Head of caudate nucleus (tissue), 42 donors: ENCODE measurements around the gene PLXNB2.
"Not testable (repeated sequence)": the region's sequence is repeated elsewhere in the genome, so short reads cannot be mapped to it uniquely, and the experiment has no call there.

Experiments
- DNase-seq, 42 donors: peaks; one replicate each; pipeline versions ENCODE4 v3.0.0 to v3.0.0-alpha.2; 2020 to 2021; ENCODE audit warnings: mixed read lengths in 7 of 42
- intact Hi-C: fragments of 100-400 bp; cut with DNase I; formaldehyde crosslinking; loops from one replicate; pipeline ENCODE4 v1.15.0; 2022

Gene PLXNB2

DNA sequence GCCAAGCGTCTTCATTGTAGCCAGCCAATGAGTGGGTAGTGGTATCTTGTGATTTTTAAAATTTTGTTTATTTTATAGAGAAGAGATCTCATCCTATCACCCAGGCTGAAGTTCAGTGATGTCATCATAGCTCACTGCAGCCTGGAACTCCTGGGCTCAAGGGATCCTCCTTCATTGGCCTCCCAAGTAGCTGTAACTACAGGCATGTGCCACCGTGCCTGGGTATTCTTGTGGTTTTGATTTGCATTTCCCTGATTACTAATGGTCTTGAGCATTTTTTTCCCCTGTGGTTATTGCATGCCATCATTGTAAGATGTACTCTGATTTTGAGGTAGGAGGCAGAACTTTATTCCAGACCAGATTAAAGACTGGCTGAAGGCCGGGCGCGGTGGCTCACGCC is 21.8 kb upstream of the PLXNB2 start:
- no peak for DNase-seq

DNA sequence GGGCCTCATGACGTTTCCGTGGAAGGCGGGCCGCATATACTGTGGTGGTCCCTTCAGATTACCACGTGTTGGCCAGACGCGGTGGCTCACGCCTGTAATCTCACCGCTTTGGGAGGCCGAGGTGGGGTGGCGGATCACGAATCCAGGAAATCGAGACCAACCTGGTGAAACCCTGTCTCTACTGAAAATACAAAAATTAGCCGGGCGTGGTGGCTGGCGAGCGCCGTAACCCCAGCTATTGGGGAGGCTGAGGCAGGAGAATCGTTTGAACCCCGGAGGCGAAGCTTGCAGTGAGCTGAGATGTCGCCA is 20.2 kb upstream of the PLXNB2 start:
- intact Hi-C loops, result loop anchor here (5.0 kb wide), 1 partner anchor 50 kb away; no protein-coding TSS in a partner anchor
- no peak for DNase-seq

More for the DNA sequence above, 21.8 kb upstream of the PLXNB2 start:
- intact Hi-C loops, result loop anchor here (5.0 kb wide), 1 partner anchor 52 kb away; no protein-coding TSS in a partner anchor

DNA sequence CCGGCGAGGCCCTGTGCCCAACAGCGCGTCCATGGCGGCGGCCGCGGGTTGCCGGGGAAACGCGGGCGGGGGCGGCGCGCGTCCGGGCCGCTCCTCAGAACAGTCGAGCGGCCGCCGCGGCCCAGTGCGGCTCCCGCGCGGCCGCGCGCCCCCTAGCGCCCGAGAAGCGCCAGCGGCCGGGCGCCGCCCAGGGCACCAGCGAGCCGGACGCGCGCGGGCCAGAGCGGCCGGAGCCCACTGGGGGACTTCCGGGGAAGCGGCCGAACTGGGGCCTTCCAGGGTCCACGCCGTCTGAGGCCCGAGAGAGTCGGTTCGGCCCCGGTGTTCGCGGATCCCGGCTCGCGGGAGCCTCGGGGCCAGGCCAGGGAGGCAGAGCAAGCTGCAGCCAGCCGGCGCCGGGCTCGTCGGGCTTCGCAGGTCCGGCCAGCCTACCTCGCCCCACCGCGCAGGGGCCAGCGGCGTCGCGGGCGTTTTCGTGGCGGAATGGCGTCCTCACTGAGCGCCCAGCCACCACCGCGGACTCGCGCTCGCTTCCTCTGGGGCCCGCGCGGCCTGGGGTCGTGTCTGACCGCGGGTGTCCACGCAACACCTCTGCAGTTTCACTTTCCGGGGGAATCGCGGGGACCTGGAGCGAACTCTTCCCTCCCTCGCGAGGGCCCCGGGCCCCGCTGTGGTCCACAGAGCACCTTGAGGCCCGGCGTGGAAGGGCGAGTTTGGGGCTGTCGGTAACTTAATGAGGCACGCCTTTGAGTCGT is 19.7 kb upstream of the PLXNB2 start, which contains the start of gene DENND6B:
Gene DENND6B, minus strand, starts transcription at position 57 of the 755 bp plus-strand sequence. Its CDS starts 24 bp downstream, at position 33.
- intact Hi-C loops, result loop anchor here (5.0 kb wide), 1 partner anchor 50 kb away; no protein-coding TSS in a partner anchor

DNA sequence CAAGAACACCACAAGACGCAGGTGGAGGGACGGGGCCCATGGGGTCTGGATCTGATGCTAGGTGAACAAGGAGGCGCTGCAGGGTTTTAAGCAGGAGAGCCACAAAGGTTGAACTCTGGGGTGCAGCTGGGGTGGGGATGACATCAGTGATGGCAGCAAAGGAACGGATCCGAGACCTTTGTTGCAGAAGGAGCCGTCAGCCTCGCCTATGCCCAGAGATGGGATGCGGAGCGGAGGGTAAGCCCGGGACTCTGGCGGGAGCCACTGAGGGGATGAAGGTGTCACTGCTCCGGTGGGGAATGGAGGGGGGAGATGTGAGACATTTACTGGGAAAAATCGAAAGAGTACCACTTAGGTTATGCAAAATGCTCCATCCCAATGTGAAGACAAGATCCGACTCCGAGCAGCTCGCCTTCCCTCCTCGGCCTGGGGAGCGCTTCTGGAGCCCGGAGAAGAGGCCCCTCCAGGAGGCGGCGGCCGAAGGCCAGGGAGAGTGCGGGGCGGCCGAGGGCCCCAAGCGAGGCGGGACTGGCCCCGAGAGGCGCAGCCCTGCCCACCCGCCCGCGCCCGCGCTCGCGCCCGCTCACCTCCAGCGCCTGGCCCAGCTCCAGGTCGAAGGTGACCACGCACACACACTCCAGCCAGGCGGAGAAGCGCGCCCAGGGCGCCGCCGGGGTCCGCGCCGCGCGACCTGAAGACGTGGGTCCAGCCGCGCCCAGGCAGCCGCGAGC is 18.9 kb upstream of the PLXNB2 start:
- intact Hi-C loops, result loop anchor here (5.0 kb wide), 1 partner anchor 49 kb away; no protein-coding TSS in a partner anchor
- DNase-seq, result peak in 17 of 42 donors; percentile 18 to 62 (median 40)

More for the DNA sequence above, 19.7 kb upstream of the PLXNB2 start, which contains the start of gene DENND6B:
- peak in 41 of 42 donors; percentile 63 to 91 (median 81) for DNase-seq

DNA sequence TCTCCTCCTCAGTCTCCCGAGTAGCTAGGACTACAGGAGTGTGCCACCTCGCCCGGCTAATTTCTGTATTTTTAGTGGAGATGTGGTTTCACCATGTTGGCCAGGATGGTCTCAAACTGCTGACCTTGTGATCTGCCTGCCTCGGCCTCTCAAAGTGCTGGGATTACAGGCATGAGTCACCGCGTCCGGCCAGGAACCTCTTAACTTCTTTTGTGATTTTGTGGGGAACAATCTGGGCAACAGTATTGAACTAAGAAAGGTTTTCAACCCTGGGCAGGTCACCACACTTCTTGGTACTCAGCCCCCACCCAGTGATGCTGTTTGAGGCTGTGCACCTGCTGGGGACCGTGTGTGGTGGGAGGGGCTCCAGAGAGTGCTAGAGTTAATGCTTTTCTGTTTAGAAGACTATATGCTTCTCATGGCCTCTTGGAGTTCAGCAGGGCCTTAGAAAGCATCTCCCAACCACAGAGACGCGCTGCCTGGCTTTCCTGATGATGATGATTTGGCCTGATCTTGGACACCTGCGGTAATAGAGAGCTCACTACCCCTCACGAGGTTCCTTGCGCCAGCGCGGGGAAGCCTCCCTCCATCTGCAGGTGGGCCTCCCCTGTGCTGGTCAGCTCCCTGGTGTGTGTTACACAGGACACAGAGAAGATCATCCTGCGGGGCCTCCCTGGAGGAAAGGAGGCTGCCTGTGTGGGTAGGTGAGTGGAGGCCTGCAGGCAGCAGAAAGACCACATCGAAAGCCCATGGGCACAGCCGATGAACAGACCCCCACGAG is 18.2 kb upstream of the PLXNB2 start:
- intact Hi-C loops, result loop anchor here (5.0 kb wide), 1 partner anchor 48 kb away; no protein-coding TSS in a partner anchor
- peak in 2 of 42 donors; percentile 1 for DNase-seq

DNA sequence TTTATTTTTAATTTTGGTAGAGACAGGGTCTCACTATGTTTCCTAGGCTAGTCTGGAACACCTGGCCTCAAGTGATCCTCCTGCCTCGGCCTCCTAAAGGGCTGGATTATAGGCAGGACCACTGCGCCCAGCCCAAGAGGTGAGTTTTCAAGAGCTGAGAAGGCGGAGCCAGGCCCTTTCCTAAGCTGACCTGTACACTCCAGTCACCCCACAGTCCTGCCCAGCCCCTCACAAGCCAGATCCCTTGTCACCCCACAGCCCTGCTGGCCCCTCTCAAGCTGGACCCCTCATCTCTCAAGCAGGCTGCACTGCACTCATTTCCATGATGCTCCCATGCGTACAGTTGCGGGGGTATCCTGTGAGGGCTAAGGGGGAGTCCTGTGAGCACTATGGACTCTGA is 16.5 kb upstream of the PLXNB2 start:
- DNase-seq, result peak in 1 of 42 donors; percentile 1
- intact Hi-C loops, result no loop called here

DNA sequence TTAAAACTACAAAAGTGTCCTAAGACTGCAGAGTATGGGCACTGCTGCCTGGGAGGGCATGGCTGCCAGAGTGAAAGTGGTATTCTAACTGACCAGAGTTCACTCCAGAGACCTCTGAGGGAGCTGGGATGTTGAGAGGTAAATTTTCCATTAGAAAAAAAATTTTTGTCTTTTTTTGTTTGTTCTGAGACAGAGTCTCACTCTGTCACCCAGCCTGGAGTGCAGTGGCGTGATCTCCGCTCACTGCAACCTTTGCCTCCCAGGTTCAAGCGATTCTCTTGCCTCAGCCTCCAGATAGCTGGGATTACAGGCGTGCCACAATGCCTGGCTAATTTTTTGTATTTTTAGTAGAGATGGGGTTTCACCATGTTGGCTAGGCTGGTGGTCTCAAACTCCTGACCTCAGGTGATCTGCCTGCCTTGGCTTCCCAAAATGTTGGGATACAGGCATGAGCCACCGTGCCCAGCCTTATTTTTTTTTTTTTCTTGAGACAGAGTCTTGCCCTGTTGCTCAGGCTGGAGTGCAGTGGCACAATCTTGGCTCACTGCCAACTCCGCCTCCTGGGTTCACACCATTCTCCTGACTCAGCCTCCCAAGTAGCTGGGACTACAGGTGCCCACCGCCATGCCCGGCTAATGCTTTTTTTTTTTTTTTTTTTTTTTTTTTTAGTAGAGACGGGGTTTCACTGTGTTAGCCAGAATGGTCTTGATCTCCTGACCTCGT is 15.1 kb upstream of the PLXNB2 start:
- intact Hi-C loops, result not testable (repeated sequence)
- peak in 3 of 42 donors; percentile 2 to 4 (median 4) for DNase-seq

DNA sequence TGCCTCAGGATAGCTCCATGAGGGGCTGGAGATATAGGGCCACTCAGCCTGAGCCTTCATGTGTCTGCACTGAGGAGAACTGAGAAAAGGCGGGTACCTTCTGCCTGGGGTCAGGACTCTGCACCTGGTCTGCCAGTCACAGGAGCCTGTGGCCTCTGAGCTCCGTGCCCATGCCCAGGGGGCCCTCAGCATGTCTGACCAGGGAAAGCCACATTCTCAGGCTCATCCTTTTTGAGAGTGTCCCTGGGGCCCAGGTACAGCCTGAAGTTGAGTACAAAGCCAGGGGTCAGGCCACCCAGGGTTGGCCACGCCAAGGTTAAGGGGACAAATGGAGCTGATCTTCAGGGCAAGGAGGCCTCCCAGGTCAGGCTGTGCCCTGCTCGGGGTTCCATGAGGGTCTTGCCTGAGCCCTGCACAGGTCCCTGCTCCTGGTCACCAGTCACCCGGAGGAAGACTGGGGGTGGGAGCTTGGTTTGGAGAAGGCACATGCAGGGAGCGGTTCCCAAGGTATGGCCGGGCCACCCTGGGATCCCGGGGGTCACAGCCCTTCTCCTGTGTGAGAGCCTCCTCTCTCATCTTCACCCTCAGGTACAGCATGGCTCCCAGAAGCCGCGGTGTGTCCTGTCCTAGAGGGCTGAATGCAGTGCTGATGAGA is 13.4 kb upstream of the PLXNB2 start:
- intact Hi-C loops, result no loop called here

DNA sequence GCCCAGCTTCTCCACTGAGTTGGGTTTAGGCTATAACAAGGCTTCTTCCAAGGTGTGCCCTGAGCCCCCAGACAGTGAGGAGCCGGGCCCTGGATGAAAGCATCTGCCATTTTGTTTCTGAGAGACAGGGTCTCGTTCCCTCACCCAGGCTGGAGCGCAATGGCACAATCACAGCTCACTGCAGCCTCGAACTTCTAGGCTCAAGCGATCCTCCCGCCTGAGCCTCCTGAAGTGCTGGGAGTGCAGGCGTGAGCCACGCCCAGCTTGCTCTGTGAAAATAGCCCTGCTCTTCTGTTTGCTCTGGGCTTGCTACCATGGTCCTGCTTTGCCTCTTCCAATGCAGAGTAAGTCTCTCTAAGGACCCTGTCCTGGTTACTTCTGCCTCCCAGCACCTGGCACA is 12.7 kb upstream of the PLXNB2 start:
- DNase-seq, result no peak
- intact Hi-C loops, result no loop called here

More for the DNA sequence above, 13.4 kb upstream of the PLXNB2 start:
- DNase-seq, result peak in 3 of 42 donors; percentile 1 to 2 (median 1)

DNA sequence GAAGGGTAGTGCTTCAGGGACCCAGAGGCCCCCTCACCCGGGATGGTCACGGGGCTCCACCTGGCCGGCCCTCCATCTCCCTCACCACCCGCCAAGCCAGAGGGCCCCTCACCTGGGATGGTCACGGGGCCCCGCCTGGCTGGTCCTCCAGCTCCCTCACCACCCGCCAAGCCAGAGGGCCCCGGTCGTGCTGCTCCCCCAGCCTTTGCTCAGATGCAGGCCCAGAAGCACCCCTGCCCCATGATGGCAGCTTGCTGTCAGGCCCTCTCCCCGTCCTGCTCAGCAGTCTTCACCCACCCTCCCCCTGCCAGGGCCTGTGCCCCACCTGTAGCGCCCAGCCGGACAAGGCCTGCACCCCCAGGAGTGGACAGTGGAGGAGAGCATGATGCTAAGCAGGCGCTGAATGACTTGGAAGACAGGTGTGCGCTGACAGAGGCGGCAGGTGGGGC is 12.1 kb upstream of the PLXNB2 start:
- no peak for DNase-seq
- intact Hi-C loops, result no loop called here

DNA sequence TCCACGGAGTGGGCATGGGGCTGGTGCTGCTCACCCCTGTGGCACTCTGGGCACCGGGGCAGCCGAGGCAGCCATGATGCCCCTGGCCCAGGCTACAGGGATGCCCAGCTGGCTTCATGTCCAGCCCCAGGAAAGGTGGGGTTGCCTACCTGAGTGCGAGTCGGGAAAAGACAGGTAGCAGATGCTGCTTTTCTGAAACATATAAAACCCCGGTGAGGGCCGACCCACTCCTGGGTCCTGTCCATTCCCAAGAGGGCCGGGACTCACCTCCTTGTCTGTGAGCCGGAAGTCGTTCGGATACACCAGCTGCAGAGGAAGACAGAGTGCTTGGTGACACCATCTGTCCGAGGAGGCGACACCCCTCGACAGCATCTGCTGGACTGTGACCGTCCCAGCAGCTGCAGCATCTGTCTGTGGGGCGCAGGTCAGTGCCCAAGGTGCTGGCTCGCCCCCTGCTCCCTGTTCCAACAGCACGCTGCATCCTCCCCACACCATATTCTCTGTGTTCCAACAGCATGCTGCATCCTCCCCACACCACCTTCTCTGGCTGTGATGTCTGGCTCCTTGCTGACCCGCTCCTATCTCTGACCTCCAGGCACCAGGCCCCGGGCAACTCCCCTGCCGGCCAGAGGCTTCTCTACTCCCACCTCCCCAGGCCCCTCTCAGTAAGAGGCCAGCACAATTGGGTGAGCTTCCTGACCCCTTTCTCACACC is 11.4 kb upstream of the PLXNB2 start:
- DNase-seq, result no peak
- intact Hi-C loops, result no loop called here

DNA sequence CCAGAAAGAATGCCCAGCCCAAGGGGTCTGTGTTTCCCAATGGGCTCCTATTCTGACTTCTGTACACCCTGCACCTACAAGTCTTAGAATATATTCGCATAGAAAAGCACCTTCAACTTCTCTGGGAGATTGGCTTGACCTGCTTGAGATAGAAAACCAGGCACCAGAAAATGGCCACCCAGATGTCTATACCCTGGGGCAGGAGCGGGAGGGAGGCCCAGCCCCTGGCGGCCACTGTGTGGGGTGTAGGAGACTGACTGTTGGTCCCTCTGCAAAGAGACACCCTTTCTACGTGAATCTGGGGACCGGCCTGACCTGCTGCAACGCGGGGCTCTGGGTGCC is 10.9 kb upstream of the PLXNB2 start:
- intact Hi-C loops, result no loop called here
- no peak for DNase-seq

DNA sequence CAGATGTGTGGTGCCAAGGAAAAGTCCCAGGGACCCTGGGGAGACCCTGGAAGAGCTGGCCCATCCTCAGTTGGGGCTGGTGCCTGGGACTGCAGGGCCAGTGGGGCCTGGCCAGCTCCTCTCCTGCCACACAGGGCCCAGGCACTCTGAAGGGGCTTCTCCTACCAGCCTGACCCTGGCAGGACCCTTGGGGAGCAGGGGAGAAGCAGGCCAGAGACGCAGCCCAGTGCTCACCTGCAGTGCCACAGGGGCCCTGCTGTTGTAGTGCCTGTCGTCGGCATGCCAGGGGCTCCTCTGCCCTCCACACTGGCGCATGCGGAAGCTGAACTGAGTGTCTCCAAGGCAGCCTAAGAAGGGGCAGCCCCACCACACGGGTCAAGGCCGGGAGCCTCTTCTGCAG is 10.2 kb upstream of the PLXNB2 start:
- no peak for DNase-seq
- intact Hi-C loops, result no loop called here

DNA sequence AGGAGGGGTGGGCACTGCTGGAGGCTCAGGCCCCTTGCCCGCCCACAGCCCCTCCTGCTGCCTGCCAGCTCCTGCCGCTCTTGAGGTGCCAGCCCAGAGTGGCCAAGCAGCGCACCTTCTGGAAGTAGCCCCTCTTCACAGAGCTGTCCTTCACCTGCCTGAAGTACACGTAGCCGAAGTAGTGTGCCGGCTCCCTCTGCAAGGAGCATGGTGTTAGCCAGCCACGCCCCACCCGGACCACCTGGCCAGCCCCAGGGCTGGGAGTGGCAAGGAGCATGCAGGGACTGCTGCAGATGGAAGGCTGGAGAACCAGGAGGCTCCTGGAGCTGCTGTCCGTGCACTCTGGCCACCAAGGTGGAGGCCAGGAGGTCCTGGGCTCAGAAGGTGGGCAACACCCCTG is 9.7 kb upstream of the PLXNB2 start:
- no peak for DNase-seq
- intact Hi-C loops, result no loop called here

DNA sequence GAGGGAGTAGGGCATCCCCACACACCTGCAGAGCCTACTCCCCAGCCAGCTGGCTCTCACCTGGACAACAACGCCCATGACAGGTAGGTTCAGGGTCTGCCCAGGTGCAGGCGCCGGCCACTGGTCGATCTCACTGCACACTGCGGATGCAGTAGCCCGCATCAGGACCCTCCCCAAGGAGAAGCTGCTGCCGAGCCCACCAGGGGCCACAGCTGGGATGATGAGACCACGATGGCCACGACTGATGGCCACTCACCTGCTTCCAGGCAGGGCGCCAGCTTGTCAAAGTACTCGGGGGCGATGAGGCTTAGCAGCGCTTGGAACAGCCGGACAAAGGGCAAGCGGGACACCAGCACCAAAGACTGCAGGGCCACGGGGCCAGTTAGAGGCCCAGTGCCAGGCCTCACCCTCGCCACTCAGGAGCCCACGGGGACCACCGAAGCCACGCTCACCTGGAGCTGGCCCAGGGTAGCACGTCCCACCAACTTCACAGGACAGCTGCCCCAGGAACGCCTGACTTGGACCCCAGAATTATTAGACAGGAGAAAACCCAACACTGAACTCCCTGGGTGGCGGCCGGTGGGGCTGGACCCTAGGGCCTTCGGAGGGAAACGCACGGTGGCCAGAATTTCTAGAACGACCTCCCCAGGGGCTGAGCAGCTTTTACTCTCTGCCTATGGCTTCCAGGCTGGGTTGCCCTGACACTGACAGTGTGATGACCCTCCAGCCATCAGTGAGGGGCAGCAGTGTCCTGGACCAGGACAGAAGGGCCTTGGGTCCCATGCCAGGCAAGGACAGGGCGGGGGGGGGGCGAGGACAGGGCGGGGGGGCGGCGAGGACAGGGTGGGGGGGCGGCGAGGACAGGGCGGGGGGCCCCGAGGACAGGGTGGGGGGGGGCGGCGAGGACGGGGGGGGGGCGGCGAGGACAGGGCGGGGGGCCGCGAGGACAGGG is 8.9 kb upstream of the PLXNB2 start:
- intact Hi-C loops, result no loop called here
- no peak for DNase-seq

DNA sequence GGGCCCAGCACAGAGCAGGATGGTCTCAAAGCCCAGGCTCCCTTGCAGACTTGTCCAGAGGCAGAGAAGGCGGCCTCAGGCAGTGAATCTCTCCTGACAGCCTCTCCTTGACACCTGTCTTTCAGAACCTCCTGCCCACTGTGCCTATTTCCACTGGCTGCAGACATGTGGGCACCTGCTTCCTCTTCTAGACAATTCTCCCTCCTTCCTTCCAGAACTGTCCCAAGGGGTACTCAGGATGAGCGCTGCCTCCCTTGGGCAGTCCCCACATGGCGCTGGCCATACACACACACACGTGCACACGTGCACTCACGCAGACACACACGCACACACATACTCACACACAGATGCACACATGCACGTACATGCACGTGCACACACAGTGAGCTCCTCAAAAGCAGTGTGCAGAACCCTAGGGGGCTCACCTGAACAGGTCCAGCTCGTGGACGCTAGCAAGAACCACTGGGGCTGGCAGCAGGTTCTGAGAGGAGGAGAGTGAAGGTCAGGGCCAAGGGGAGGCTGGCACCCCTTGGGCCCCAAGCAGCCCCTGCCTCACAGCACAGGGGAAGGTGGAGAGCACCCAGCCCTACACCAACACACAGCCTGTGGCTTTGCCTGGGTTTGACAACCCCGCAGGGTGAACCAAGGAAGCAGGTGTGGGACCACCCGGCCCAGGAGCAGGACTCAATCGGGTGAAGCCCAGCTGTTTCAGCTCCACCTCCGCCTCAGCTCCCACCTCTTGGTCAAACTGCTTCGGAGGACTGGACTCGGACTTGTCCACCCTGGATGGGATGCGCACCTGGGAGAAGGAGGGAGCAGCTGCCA is 8.1 kb upstream of the PLXNB2 start:
- no peak for DNase-seq
- intact Hi-C loops, result no loop called here
